ENCODE data around the gene VWCE. TPM values are rescaled to one million over a fixed set of nuclear protein-coding genes. Genes with fewer than 3 reads are reported as not detected.
"Not testable (repeated sequence)": the region's sequence is repeated elsewhere in the genome, so short reads cannot be mapped to it uniquely, and the experiment has no call there.

VWCE gene
- total RNA-seq, 2 experiments from 2014 or later: 0.64 to 1.0 TPM

DNA sequence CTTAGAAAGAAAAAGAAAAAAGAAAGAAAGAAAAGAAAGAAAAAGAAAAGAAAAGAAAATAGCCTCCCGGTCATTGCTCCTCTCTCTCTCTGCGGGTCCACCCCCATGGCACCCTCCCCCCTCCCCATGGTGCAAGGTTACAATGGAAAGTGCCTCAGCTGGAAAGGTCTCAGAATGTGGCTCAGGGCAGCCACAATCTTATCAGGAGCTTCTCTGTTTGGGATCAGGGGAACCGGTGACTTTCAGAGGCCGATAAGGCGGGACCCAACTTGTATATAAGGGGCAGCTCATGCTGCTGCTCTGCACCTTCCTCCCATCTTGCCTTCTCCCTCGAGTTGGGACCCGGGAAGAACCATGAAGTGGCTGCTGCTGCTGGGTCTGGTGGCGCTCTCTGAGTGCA, 73.1 kb downstream of the VWCE start, which contains the start of gene PGA4:
Gene PGA4 (plus strand): TSS at position 301 of the 400 bp plus-strand sequence. CDS start 54 bp downstream, at position 355.
- H3K4me1 ChIP-seq (ENCODE audit: insufficient read depth, low read length); POLR2A ChIA-PET; H3K27me3 ChIP-seq (ENCODE audit: control insufficient read depth in 1 of 2, insufficient read depth in 2 of 2, low read length in 2 of 2); H3K4me1 Mint-ChIP-seq (ENCODE audit: low read depth); H3K27ac ChIP-seq (ENCODE audit: low read depth in 1 of 2, low read length in 2 of 2); H3K27me3 Mint-ChIP-seq; H3K9me3 ChIP-seq (ENCODE audit: control insufficient read depth in 1 of 2, insufficient read depth in 1 of 2, low read length in 2 of 2); CTCF ChIA-PET; H3K27ac Mint-ChIP-seq; H3K9me3 Mint-ChIP-seq; H3K36me3 ChIP-seq (ENCODE audit: insufficient read depth, low read length); intact Hi-C loops (cut with DNase I, micrococcal nuclease); ATAC-seq (ENCODE audit: poor library complexity); H3K36me3 Mint-ChIP-seq (ENCODE audit: low read depth); H3K4me3 ChIP-seq (ENCODE audit: low read length); H3K4me3 Mint-ChIP-seq; DNase-seq: not testable (repeated sequence)

DNA sequence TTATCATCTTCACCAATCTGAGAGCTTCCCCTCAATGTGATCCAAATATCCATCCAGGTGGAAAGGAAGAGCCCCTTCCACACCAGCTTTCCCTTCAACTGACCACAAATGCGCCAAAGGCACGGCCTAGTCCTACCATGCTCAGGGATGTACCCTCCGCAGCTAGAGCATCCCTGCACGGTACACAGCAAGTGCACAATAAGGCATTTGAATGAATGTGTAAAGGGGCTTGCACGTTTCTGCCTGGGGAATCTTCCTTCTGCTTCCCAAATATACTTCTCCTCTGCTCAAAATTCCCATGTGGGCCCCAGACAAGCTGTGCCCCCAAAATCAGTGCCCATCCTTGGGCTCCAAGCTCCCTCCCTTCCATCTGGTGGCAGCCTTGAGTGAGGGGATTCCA, 76.1 kb downstream of the VWCE start:
- H3K9me3 ChIP-seq (ENCODE audit: control insufficient read depth in 1 of 2, insufficient read depth in 1 of 2, low read length in 2 of 2); H3K4me1 Mint-ChIP-seq (ENCODE audit: low read depth); H3K27me3 ChIP-seq (ENCODE audit: control insufficient read depth in 1 of 2, insufficient read depth in 2 of 2, low read length in 2 of 2); DNase-seq; H3K27ac Mint-ChIP-seq; H3K36me3 ChIP-seq (ENCODE audit: insufficient read depth, low read length); POLR2A ChIA-PET; intact Hi-C loops (cut with DNase I, micrococcal nuclease); H3K4me1 ChIP-seq (ENCODE audit: insufficient read depth, low read length); H3K9me3 Mint-ChIP-seq; H3K27me3 Mint-ChIP-seq; CTCF ChIA-PET; H3K36me3 Mint-ChIP-seq (ENCODE audit: low read depth); H3K4me3 Mint-ChIP-seq; H3K27ac ChIP-seq (ENCODE audit: low read depth in 1 of 2, low read length in 2 of 2); ATAC-seq (ENCODE audit: poor library complexity); H3K4me3 ChIP-seq (ENCODE audit: low read length): not testable (repeated sequence)

DNA sequence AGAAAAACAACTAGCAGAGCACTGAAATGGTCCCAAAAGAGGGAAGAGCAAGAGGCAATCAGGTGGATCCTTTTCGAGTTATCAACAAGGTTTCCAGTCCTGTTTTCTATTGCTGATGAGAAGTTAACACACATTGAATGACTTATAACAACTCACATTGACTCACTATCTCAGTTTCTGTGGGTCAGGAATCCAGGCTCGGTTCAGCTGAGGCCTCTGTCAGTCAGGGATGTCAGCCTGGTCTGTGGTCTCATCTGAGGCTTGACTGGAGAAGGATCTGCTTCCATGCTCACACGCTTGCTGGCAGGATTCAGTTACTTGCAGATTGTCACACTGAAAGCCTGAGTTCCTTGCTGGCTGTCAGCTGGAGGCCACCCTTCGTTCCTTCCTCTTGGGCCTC, 76.8 kb downstream of the VWCE start:
- DNase-seq; H3K27ac ChIP-seq (ENCODE audit: low read depth in 1 of 2, low read length in 2 of 2); H3K36me3 ChIP-seq (ENCODE audit: insufficient read depth, low read length); H3K27me3 Mint-ChIP-seq; H3K4me3 Mint-ChIP-seq; H3K4me1 Mint-ChIP-seq (ENCODE audit: low read depth); H3K27me3 ChIP-seq (ENCODE audit: control insufficient read depth in 1 of 2, insufficient read depth in 2 of 2, low read length in 2 of 2); H3K9me3 Mint-ChIP-seq; CTCF ChIA-PET; ATAC-seq (ENCODE audit: poor library complexity); H3K36me3 Mint-ChIP-seq (ENCODE audit: low read depth); H3K27ac Mint-ChIP-seq; H3K9me3 ChIP-seq (ENCODE audit: control insufficient read depth in 1 of 2, insufficient read depth in 1 of 2, low read length in 2 of 2); POLR2A ChIA-PET; H3K4me3 ChIP-seq (ENCODE audit: low read length); H3K4me1 ChIP-seq (ENCODE audit: insufficient read depth, low read length); intact Hi-C loops (cut with DNase I, micrococcal nuclease): not testable (repeated sequence)

DNA sequence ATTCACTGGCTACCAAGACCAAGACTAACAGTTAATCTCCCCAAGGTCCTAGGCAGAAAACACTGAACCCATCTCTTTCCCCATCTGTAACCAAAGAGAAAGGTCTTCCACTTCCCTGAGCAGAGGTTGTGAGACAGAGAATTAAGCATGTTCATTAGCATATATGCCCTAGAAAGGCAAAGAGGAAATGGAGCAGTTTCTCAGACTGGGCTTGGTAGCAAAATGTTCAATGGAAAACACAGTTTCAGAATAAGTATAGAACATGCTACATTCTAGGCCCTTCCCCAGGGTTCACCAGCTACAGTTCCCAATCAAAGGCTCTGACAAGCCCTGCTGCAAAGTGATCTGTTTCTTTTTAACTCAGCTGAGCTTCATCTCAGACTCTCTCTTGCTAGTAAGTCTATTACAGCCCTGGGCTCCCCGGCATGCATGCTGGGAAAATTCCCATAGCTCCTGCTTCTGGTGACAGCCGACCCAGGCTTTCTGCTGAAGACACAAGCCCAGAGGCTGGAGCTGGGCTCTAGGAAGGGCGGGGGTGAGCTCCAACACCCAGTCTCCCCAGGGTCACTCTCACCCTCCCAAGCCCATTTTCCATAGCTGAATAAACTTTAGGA, 81.3 kb downstream of the VWCE start:
- H3K9me3 ChIP-seq (ENCODE audit: control insufficient read depth in 1 of 2, insufficient read depth in 1 of 2, low read length in 2 of 2); DNase-seq; H3K4me1 Mint-ChIP-seq (ENCODE audit: low read depth); ATAC-seq (ENCODE audit: poor library complexity); H3K27me3 ChIP-seq (ENCODE audit: control insufficient read depth in 1 of 2, insufficient read depth in 2 of 2, low read length in 2 of 2); intact Hi-C loops (cut with DNase I, micrococcal nuclease); H3K27ac Mint-ChIP-seq; H3K4me3 Mint-ChIP-seq; H3K36me3 ChIP-seq (ENCODE audit: insufficient read depth, low read length); CTCF ChIA-PET; H3K4me3 ChIP-seq (ENCODE audit: low read length); H3K9me3 Mint-ChIP-seq; POLR2A ChIA-PET; H3K27ac ChIP-seq (ENCODE audit: low read depth in 1 of 2, low read length in 2 of 2); H3K4me1 ChIP-seq (ENCODE audit: insufficient read depth, low read length); H3K36me3 Mint-ChIP-seq (ENCODE audit: low read depth); H3K27me3 Mint-ChIP-seq: not testable (repeated sequence)

DNA sequence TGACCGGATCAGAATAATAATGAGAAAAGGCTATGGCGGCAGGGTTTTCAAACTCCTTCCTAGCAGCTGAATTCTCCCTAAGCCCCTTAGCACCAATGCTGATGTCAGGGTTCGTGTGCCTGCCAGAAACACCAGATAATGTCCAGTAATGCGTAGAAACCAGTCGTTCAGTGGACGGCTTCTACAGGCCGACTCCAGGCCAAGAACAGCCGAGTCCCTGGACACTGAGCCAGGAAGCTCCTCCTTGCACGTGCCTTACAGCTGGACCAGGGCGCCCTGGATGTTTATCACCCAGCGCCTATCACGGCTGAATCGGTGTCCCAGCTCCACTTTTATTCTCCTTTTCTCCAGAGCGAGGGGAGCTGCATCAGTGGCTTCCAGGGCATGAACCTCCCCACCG, 82.9 kb downstream of the VWCE start:
- H3K4me1 Mint-ChIP-seq (ENCODE audit: low read depth); H3K27me3 ChIP-seq (ENCODE audit: control insufficient read depth in 1 of 2, insufficient read depth in 2 of 2, low read length in 2 of 2); DNase-seq; H3K27me3 Mint-ChIP-seq; H3K27ac Mint-ChIP-seq; CTCF ChIA-PET; H3K4me3 Mint-ChIP-seq; H3K36me3 ChIP-seq (ENCODE audit: insufficient read depth, low read length); H3K27ac ChIP-seq (ENCODE audit: low read depth in 1 of 2, low read length in 2 of 2); H3K4me1 ChIP-seq (ENCODE audit: insufficient read depth, low read length); H3K9me3 ChIP-seq (ENCODE audit: control insufficient read depth in 1 of 2, insufficient read depth in 1 of 2, low read length in 2 of 2); POLR2A ChIA-PET; ATAC-seq (ENCODE audit: poor library complexity); H3K9me3 Mint-ChIP-seq; H3K4me3 ChIP-seq (ENCODE audit: low read length); H3K36me3 Mint-ChIP-seq (ENCODE audit: low read depth); intact Hi-C loops (cut with DNase I, micrococcal nuclease): not testable (repeated sequence)

DNA sequence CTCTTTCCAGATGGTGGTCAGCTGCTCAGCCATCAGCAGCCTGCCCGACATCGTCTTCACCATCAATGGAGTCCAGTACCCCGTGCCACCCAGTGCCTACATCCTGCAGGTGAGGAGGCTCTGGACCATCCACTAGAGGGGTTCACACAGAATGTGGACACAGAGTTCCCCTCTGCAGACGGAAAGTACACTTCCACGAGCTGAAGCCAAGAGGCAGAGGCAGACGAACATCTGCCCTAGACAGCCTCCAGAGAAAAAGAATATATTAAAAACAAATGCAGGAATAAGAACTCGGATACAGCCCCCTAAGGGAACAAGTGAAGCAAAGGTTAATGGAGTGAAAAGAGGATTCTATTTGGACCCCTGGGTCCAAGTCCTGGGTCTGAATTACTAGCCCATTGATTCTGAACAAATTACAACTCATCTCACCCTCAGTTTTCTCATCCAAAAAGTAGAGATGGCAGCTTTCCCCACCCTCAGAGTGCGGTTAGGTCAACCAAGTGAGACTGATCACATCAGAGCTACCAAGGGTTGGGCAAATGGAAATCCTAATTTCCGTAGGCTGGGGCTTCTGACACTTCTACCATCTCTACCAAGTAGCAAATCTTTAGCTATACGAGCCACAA, 83.7 kb downstream of the VWCE start:
- H3K27me3 Mint-ChIP-seq; H3K4me1 Mint-ChIP-seq (ENCODE audit: low read depth); H3K4me1 ChIP-seq (ENCODE audit: insufficient read depth, low read length); H3K27me3 ChIP-seq (ENCODE audit: control insufficient read depth in 1 of 2, insufficient read depth in 2 of 2, low read length in 2 of 2); H3K27ac Mint-ChIP-seq; CTCF ChIA-PET; H3K4me3 Mint-ChIP-seq; H3K9me3 ChIP-seq (ENCODE audit: control insufficient read depth in 1 of 2, insufficient read depth in 1 of 2, low read length in 2 of 2); ATAC-seq (ENCODE audit: poor library complexity); DNase-seq; H3K27ac ChIP-seq (ENCODE audit: low read depth in 1 of 2, low read length in 2 of 2); intact Hi-C loops (cut with DNase I, micrococcal nuclease); H3K4me3 ChIP-seq (ENCODE audit: low read length); H3K36me3 ChIP-seq (ENCODE audit: insufficient read depth, low read length); POLR2A ChIA-PET; H3K36me3 Mint-ChIP-seq (ENCODE audit: low read depth); H3K9me3 Mint-ChIP-seq: not testable (repeated sequence)

DNA sequence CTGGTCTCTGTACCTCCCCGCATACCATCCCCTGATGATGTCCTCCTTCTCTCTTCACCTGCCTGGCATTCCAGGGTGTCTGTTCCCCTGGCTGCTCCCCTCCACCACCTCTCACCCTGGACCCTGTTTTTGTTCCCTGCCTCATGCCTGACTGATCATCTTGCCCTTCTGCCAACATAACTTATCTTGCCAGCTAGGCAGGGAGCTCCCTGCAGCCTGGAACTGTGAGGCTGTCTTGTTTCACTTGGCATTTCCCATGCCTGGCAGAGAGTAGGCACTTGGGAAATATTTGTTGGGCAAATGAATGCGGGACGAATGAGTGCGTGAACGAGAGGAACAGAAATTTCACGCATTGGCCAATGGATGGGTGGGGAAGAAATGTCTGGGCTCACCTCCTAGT, 84.5 kb downstream of the VWCE start:
- H3K27me3 ChIP-seq (ENCODE audit: control insufficient read depth in 1 of 2, insufficient read depth in 2 of 2, low read length in 2 of 2); H3K4me1 ChIP-seq (ENCODE audit: insufficient read depth, low read length); H3K27ac ChIP-seq (ENCODE audit: low read depth in 1 of 2, low read length in 2 of 2); POLR2A ChIA-PET; H3K4me1 Mint-ChIP-seq (ENCODE audit: low read depth); H3K27ac Mint-ChIP-seq; H3K36me3 ChIP-seq (ENCODE audit: insufficient read depth, low read length); H3K9me3 ChIP-seq (ENCODE audit: control insufficient read depth in 1 of 2, insufficient read depth in 1 of 2, low read length in 2 of 2); H3K9me3 Mint-ChIP-seq; ATAC-seq (ENCODE audit: poor library complexity); H3K36me3 Mint-ChIP-seq (ENCODE audit: low read depth); H3K27me3 Mint-ChIP-seq; CTCF ChIA-PET; intact Hi-C loops (cut with DNase I, micrococcal nuclease); DNase-seq; H3K4me3 ChIP-seq (ENCODE audit: low read length); H3K4me3 Mint-ChIP-seq: not testable (repeated sequence)
